Adipocyte (in vitro differentiated cells): Measurements from ENCODE around the gene PLXNB1.
A peak's percentile ranks its signal among the peaks of the same experiment; 100 is the strongest.
"Not testable (repeated sequence)": the region's sequence is repeated elsewhere in the genome, so short reads cannot be mapped to it uniquely, and the experiment has no call there.

Source experiments
- DNase-seq: peaks from one replicate; pipeline ENCODE4 v3.0.0-alpha.2; 2015; ENCODE audit warnings: low read depth
- H3K27me3 ChIP-seq: replicated peaks from 2 replicates; pipeline ENCODE4 v1.7.0; 2013; ENCODE audit warnings: mild to moderate bottlenecking, low read length, moderate library complexity; ENCODE audit not compliant: control insufficient read depth, insufficient read depth
- H3K36me3 ChIP-seq: 2 replicates; pipeline ENCODE4 v1.7.0; 2013; ENCODE audit warnings: low read length, mild to moderate bottlenecking, moderate library complexity; ENCODE audit not compliant: control insufficient read depth, insufficient read depth, severe bottlenecking
- H3K4me1 ChIP-seq: 2 replicates; pipeline ENCODE4 v1.7.0; 2013; ENCODE audit warnings: mild to moderate bottlenecking, low read length, moderate library complexity; ENCODE audit not compliant: control insufficient read depth, insufficient read depth
- H3K4me3 ChIP-seq: 2 replicates; pipeline ENCODE4 v1.7.0; 2013; ENCODE audit warnings: mild to moderate bottlenecking, low read length, moderate library complexity
- H3K9ac ChIP-seq: 2 replicates; pipeline ENCODE4 v1.7.0; 2013; ENCODE audit warnings: mild to moderate bottlenecking, low read length, moderate library complexity
- H3K9me3 ChIP-seq: 2 replicates; pipeline ENCODE4 v1.7.0; 2013; ENCODE audit warnings: mild to moderate bottlenecking, low read length, moderate library complexity; ENCODE audit not compliant: control insufficient read depth

Gene PLXNB1

DNA sequence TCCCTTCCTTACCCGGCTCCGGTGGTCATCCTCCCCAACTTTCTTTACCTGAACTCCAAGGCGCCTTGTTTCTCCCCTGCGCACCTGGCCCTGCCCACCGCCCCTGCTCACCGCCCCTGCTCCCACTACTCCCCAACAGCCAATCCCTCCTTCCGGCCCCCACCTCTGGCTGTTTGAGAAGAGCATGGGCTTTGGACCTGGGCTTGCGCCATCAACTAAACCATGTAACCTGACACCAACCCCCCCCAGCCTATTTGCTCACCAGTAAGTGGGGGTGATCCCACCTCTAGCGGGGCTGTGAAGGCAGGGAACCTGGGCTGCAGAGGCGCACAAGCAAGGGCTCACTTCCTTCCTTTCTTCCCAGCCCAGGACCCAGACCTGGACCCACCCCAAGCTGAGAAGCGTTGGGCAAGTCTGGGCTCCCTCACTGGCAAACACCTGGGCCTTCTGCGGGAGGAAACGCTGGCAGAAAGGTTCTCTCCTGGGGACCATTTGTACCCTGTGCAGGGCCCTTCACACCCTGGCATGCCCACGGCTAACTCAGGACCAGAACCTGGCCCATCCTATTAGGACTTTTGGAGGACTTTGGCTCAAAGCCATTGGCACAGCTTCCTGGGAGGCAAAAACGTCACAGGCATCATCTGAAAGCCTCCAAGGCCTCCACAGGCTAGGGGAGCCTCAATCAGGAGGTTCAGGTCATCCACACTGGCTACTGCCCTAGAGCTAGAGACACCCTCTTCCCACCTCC, at the start of gene PLXNB1:
PLXNB1 (minus strand) TSS at position 127 of the 748 bp plus-strand sequence. CDS start 5,475 bp downstream, outside the sequence.
- Histone ChIP-seq H3K9me3 (no peaks in the 10 kb centered on the region), H3K9ac (peak within 1 kb of the TSS; percentile 84), H3K27me3 (no peaks in the 10 kb centered on the region), H3K4me1 (peaks cover 67% of the 10 kb centered on the region), H3K36me3 (peaks cover 7% of the 10 kb centered on the region), H3K4me3 (peak within 1 kb of the TSS; percentile 82)
- peak; percentile 70 for DNase-seq

DNA sequence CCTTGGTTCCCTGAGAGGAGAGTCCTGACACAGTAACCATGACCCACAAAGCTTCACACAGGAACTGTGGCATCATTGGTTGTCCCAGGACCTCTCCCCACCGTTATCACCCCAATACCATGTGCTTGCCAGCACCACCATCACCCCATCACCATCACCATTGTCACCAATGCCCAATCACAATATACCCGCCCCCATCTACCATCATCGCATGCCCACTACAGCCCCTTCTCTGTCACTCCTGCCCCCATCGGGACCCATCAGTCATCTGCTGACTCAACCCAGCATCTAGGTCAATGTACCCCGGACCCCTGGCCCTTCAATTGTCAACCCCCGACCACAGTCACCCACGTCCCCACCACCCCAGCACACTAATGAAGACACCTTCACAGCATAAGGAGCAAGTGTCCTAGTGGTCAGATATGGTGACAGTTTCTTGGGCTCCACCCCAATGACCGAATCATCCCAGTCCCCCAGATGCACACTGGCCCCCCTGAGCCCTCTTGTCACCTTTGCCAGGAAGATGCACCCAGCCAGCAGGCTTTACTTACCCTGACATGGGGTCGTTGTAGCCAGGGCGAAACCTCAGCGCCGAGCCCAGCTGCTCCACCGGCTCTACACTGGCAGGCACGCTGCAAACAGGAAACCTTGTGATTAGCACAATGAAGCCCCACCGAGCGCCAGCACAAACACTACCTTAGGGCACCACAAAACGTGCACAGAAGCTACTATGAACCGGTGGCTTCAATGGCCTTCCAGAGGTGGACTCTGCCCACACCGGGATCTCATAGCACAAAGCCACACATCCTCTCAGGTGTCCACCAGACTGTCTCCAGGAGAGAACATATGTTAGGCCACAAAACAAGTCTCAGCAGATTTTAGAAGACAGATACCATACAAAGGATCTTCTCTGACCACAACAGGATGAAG, 49.0 kb upstream of the PLXNB1 start:
- no peak overlapping the region for H3K4me3 ChIP-seq
- H3K9ac ChIP-seq = no peak overlapping the region
- no peaks in the 10 kb centered on the region for H3K27me3 ChIP-seq
- H3K4me1 ChIP-seq = no peaks in the 10 kb centered on the region
- DNase-seq = no peak
- no peaks in the 10 kb centered on the region for H3K36me3 ChIP-seq
- no peaks in the 10 kb centered on the region for H3K9me3 ChIP-seq

- H3K4me1 ChIP-seq = peaks cover 5% of the 10 kb centered on the region
- no peaks in the 10 kb centered on the region for H3K27me3 ChIP-seq
- no peak overlapping the region for H3K4me3 ChIP-seq
- H3K9ac ChIP-seq = no peak overlapping the region
- no peak for DNase-seq
- no peaks in the 10 kb centered on the region for H3K9me3 ChIP-seq
- H3K36me3 ChIP-seq = no peaks in the 10 kb centered on the region
These were observed 48.2 kb upstream of the PLXNB1 start for GRCh38 chr3:48477959-48478520.

GRCh38 chr3:48476426-48477053, 46.7 kb upstream of the PLXNB1 start:
- H3K9me3 ChIP-seq = no peaks in the 10 kb centered on the region
- no peaks in the 10 kb centered on the region for H3K27me3 ChIP-seq
- DNase-seq = no peak
- no peaks in the 10 kb centered on the region for H3K36me3 ChIP-seq
- no peak overlapping the region for H3K4me3 ChIP-seq
- no peak overlapping the region for H3K9ac ChIP-seq
- H3K4me1 ChIP-seq = peaks cover 5% of the 10 kb centered on the region

DNA sequence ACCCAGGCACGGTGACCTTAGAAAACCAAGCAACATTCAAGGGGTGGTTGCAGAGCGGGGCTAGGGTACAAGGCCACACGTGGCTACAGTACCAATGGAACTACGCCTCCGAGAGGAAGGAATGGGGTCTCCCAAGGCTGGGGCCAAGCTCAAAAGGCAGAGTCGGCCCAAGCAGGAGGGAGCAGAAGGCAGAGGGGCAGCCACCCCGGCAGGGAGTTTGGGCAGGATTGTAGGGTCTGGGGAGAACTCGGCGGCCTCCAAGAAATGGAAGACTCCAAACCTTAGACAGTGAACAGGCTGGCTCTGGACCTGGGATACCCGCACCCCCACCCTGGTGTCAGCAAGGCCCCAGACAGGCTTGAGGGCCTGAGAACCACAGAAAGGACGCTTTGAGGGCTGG, 45.3 kb upstream of the PLXNB1 start:
- no peaks in the 10 kb centered on the region for H3K27me3 ChIP-seq
- H3K4me1 ChIP-seq = peaks cover 7% of the 10 kb centered on the region
- no peaks in the 10 kb centered on the region for H3K9me3 ChIP-seq
- DNase-seq = no peak
- no peak overlapping the region for H3K4me3 ChIP-seq
- no peaks in the 10 kb centered on the region for H3K36me3 ChIP-seq
- H3K9ac ChIP-seq = no peak overlapping the region

- no peak for DNase-seq
- H3K36me3 ChIP-seq = no peaks in the 10 kb centered on the region
- H3K9ac ChIP-seq = no peak overlapping the region
- no peak overlapping the region for H3K4me3 ChIP-seq
- no peaks in the 10 kb centered on the region for H3K9me3 ChIP-seq
- H3K27me3 ChIP-seq = no peaks in the 10 kb centered on the region
- H3K4me1 ChIP-seq = peaks cover 12% of the 10 kb centered on the region
These were observed 44.7 kb upstream of the PLXNB1 start for GRCh38 chr3:48474619-48475018.

GRCh38 chr3:48474031-48474430, 44.1 kb upstream of the PLXNB1 start:
- DNase-seq, H3K9ac ChIP-seq, H3K27me3 ChIP-seq, H3K4me3 ChIP-seq, H3K9me3 ChIP-seq, H3K36me3 ChIP-seq: not testable (repeated sequence)
- peaks cover 12% of the 10 kb centered on the region for H3K4me1 ChIP-seq

- H3K4me1 ChIP-seq = peaks cover 12% of the 10 kb centered on the region
- no peaks in the 10 kb centered on the region for H3K27me3 ChIP-seq
- H3K36me3 ChIP-seq = peaks cover 8% of the 10 kb centered on the region
- H3K9me3 ChIP-seq = no peaks in the 10 kb centered on the region
- peak overlapping the region; percentile 89 for H3K9ac ChIP-seq
- peak overlapping the region; percentile 86 for H3K4me3 ChIP-seq
- no peak for DNase-seq
These were observed 43.7 kb upstream of the PLXNB1 start for GRCh38 chr3:48473617-48473952.

DNA sequence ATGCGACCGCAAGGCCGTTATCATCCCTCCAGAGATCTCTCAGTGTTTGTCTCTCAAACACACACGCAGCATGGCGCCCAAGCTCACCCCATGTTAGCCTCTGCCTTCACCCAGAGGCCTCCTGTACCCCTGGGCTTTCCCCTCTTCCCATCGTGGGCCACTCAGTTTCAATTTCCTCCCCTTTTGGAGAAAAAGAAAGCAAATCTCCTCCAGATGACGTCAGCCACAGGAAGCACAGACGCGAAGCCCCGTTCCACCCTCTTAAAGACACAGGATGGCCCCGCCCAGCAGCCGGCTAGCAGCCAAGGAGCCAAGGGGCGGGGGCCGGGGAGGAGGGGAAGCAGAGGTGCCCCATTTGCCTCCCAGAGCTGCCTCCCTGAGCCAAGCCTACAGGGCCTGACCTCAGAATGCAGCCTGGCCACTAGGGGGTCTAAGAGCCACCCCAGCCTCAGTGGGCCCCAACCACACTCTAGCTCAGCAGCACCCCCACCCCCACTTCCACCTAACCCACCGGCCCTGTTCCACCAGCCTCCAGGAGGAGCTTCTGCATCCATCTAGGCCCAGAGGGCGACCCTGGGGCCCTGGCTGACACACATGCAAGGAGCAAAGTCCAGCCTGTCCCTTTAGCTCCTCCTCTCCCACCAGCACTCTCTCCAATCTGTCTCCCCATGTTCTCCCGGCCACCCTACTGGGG, 43.2 kb upstream of the PLXNB1 start:
- Histone ChIP-seq H3K36me3 (peaks cover 13% of the 10 kb centered on the region), H3K4me1 (peaks cover 17% of the 10 kb centered on the region), H3K27me3 (no peaks in the 10 kb centered on the region), H3K4me3 (peak overlapping the region; percentile 86), H3K9me3 (no peaks in the 10 kb centered on the region), H3K9ac (peak overlapping the region; percentile 89)
- DNase-seq = peak; percentile 98

- Histone ChIP-seq H3K27me3 (no peaks in the 10 kb centered on the region), H3K9me3 (no peaks in the 10 kb centered on the region), H3K9ac (peak overlapping the region; percentile 89), H3K4me1 (peaks cover 21% of the 10 kb centered on the region), H3K4me3 (peak overlapping the region; percentile 86), H3K36me3 (peaks cover 18% of the 10 kb centered on the region)
- no peak for DNase-seq
These were observed 42.7 kb upstream of the PLXNB1 start for GRCh38 chr3:48472673-48472922.
